GM12864 (cell line): Measurements from ENCODE around the gene SZRD1.

ENCODE experiments used
- DNase-seq: peaks from one replicate; pipeline ENCODE4 v3.0.0-alpha.2; 2011; ENCODE audit warnings: low read depth
- H3K4me3 ChIP-seq: 2 replicates; pipeline ENCODE4 v1.5.1; 2011; ENCODE audit warnings: mild to moderate bottlenecking, low read depth, low read length, control low read depth
- CTCF ChIP-seq: IDR thresholded peaks from 2 replicates; pipeline ENCODE4 v1.5.1; 2011; ENCODE audit warnings: low read depth, mild to moderate bottlenecking, moderate library complexity, low read length, control low read depth, inconsistent platforms; ENCODE audit errors: missing control alignments

Gene SZRD1

GRCh38 chr1:16445052-16445451 is 78.0 kb downstream of the SZRD1 start:
- no peak for TF ChIP-seq CTCF
- no peak for DNase-seq
- H3K4me3 ChIP-seq = no peak overlapping the region

GRCh38 chr1:16446116-16446515 is 79.1 kb downstream of the SZRD1 start:
- TF ChIP-seq CTCF = no peak
- DNase-seq = no peak

GRCh38 chr1:16447641-16448040 is 80.6 kb downstream of the SZRD1 start:
- TF ChIP-seq CTCF = no peak
- no peak for DNase-seq
- H3K4me3 ChIP-seq = no peak overlapping the region

More at GRCh38 chr1:16446116-16446515, 79.1 kb downstream of the SZRD1 start:
- no peak overlapping the region for H3K4me3 ChIP-seq
